Gastroesophageal sphincter (tissue), 3 donors: ENCODE results near the gene SLC35B2.

Source experiments
- CTCF ChIP-seq, 4 experiments: fragments of 200-600 bp in 2 of 4; fragments of 450-650 bp in 2 of 4; sonication (generic) in 1 of 4; IDR thresholded peaks; one replicate each; pipeline ENCODE4 v1.5.1; 2017 to 2019; ENCODE audit warnings: antibody characterized with exemption in 4 of 4, mild to moderate bottlenecking in 2 of 4, moderate library complexity in 2 of 4
- EP300 ChIP-seq: sonication (generic); formaldehyde crosslinking; IDR thresholded peaks from one replicate; pipeline ENCODE4 v1.6.1; 2017; ENCODE audit warnings: antibody characterized with exemption, mild to moderate bottlenecking
- POLR2A ChIP-seq, 2 donors: fragments of 450-650 bp; IDR thresholded peaks; one replicate each; pipeline ENCODE4 v1.6.1; 2017; ENCODE audit warnings: antibody characterized with exemption in 2 of 2, mild to moderate bottlenecking in 2 of 2, moderate library complexity in 1 of 2
- POLR2AphosphoS5 ChIP-seq: sonication (generic); formaldehyde crosslinking; IDR thresholded peaks from one replicate; pipeline ENCODE4 v1.6.1; 2017; ENCODE audit warnings: antibody characterized with exemption

GRCh38 chr6:44297063-44298038, 40.0 kb upstream of the SLC35B2 start:
- TF ChIP-seq CTCF (IDR thresholded peaks at IDR 0.05), result no peak
- peak in 1 of 2 donors; percentile 7 for TF ChIP-seq POLR2A (IDR thresholded peaks at IDR 0.05)
- TF ChIP-seq EP300, result no peak
- peak; percentile 17 for TF ChIP-seq POLR2AphosphoS5
